IgD-negative memory B cell (primary cell): ENCODE data around the gene EBF4. TPM values are rescaled to one million over a fixed set of nuclear protein-coding genes. Genes with fewer than 3 reads are reported as not detected.
"Not testable (repeated sequence)": the region's sequence is repeated elsewhere in the genome, so short reads cannot be mapped to it uniquely, and the experiment has no call there.

ENCODE experiments used
- H3K27ac Mint-ChIP-seq, 3 donors: one replicate each; pipeline ENCODE4 v1.8.0; 2020 to 2022; ENCODE audit warnings: mild to moderate bottlenecking in 3 of 3, mixed read lengths in 3 of 3, moderate library complexity in 1 of 3
- H3K27me3 Mint-ChIP-seq: one replicate; pipeline ENCODE4 v1.8.0; 2021; ENCODE audit warnings: mixed read lengths
- H3K36me3 Mint-ChIP-seq: one replicate; pipeline ENCODE4 v1.8.0; 2020; ENCODE audit warnings: mild to moderate bottlenecking, mixed read lengths
- H3K4me1 Mint-ChIP-seq, 3 donors: one replicate each; pipeline ENCODE4 v1.8.0; 2020 to 2022; ENCODE audit warnings: mixed read lengths in 3 of 3, mild to moderate bottlenecking in 1 of 3
- H3K4me3 Mint-ChIP-seq, 4 donors: one replicate each; pipeline ENCODE4 v1.8.0; 2020 to 2022; ENCODE audit warnings: mild to moderate bottlenecking in 4 of 4, mixed read lengths in 4 of 4, moderate library complexity in 3 of 4
- H3K9me3 Mint-ChIP-seq, 3 donors: one replicate each; pipeline ENCODE4 v1.8.0; 2020 to 2021; ENCODE audit warnings: mixed read lengths in 3 of 3, mild to moderate bottlenecking in 1 of 3
- polyA plus RNA-seq: library from polyadenylated mRNA; unstranded; fragments of 300-500 nt; fragmentation: Illumina TruSeq; gene quantifications from one replicate; pipeline ENCODE4 v1.2.3, GENCODE V29; 2021

The EBF4 gene
- polyA plus RNA-seq, 1 donor from 2014 or later = 1.1 TPM

GRCh38 chr20:2691127-2691526 lies 1.5 kb upstream of the EBF4 start:
- Mint-ChIP-seq H3K4me3 (peak overlapping the region; percentile 75 to 97 (median 86)), H3K27ac (no peak overlapping the region), H3K9me3 (no peaks in the 10 kb centered on the region), H3K27me3 (peaks cover 53% of the 10 kb centered on the region), H3K4me1 (peaks cover 3 to 10% (median 8%) of the 10 kb centered on the region in 3 donors), H3K36me3 (no peaks in the 10 kb centered on the region)

- H3K36me3 Mint-ChIP-seq = no peaks in the 10 kb centered on the region
- H3K4me1 Mint-ChIP-seq = peaks cover 3 to 10% (median 8%) of the 10 kb centered on the region in 3 donors
- peaks cover 57% of the 10 kb centered on the region for H3K27me3 Mint-ChIP-seq
- H3K4me3 Mint-ChIP-seq = peak overlapping the region; percentile 85 to 97 (median 92)
- H3K27ac Mint-ChIP-seq = no peak overlapping the region
- H3K9me3 Mint-ChIP-seq = no peaks in the 10 kb centered on the region
These were observed 931 bp upstream of the EBF4 start for GRCh38 chr20:2691663-2692035.

GRCh38 chr20:2692886-2693285 lies 306 bp downstream of the EBF4 start:
- Mint-ChIP-seq H3K27ac (no peak overlapping the region), H3K9me3 (no peaks in the 10 kb centered on the region), H3K27me3 (peaks cover 52% of the 10 kb centered on the region), H3K4me3 (no peak overlapping the region), H3K4me1 (peaks cover 3 to 8% (median 8%) of the 10 kb centered on the region in 3 donors), H3K36me3 (no peaks in the 10 kb centered on the region)

- Mint-ChIP-seq H3K27me3 (peaks cover 48% of the 10 kb centered on the region), H3K4me3 (no peak overlapping the region)
These were observed 867 bp downstream of the EBF4 start for GRCh38 chr20:2693286-2694007.

GRCh38 chr20:2694008-2694471 lies 1.5 kb downstream of the EBF4 start:
- Mint-ChIP-seq H3K4me1 (peaks cover 3 to 8% (median 8%) of the 10 kb centered on the region in 3 donors), H3K27ac (no peak overlapping the region), H3K4me3 (peak overlapping the region in 1 of 4 donors; percentile 41), H3K27me3 (peaks cover 47% of the 10 kb centered on the region), H3K36me3 (peaks cover 2% of the 10 kb centered on the region), H3K9me3 (no peaks in the 10 kb centered on the region)

More at GRCh38 chr20:2693286-2694007, 867 bp downstream of the EBF4 start:
- no peaks in the 10 kb centered on the region for H3K36me3 Mint-ChIP-seq
- no peak overlapping the region for H3K27ac Mint-ChIP-seq
- no peaks in the 10 kb centered on the region for H3K9me3 Mint-ChIP-seq
- peaks cover 3 to 8% (median 8%) of the 10 kb centered on the region in 3 donors for H3K4me1 Mint-ChIP-seq

GRCh38 chr20:2694519-2694918 lies 1.9 kb downstream of the EBF4 start:
- Mint-ChIP-seq H3K27me3 (peaks cover 44% of the 10 kb centered on the region), H3K9me3 (no peaks in the 10 kb centered on the region), H3K27ac (no peak overlapping the region), H3K4me1 (peaks cover 3 to 8% (median 8%) of the 10 kb centered on the region in 3 donors), H3K4me3 (peak overlapping the region in 3 of 4 donors; percentile 41 to 82 (median 75)), H3K36me3 (peaks cover 2% of the 10 kb centered on the region)

- Mint-ChIP-seq H3K36me3 (peaks cover 2% of the 10 kb centered on the region), H3K27ac (no peak overlapping the region), H3K27me3 (peaks cover 42% of the 10 kb centered on the region), H3K4me3 (peak overlapping the region in 3 of 4 donors; percentile 42 to 82 (median 75)), H3K9me3 (no peaks in the 10 kb centered on the region), H3K4me1 (peaks cover 3 to 8% (median 8%) of the 10 kb centered on the region in 3 donors)
These were observed 2.8 kb downstream of the EBF4 start for GRCh38 chr20:2695206-2695983.

GRCh38 chr20:2695984-2696525 lies 3.5 kb downstream of the EBF4 start:
- not testable (repeated sequence) for H3K27ac Mint-ChIP-seq, H3K9me3 Mint-ChIP-seq, H3K4me1 Mint-ChIP-seq, H3K36me3 Mint-ChIP-seq
- H3K4me3 Mint-ChIP-seq = peak overlapping the region in 2 of 4 donors; percentile 66 to 75
- peaks cover 41% of the 10 kb centered on the region for H3K27me3 Mint-ChIP-seq

- Mint-ChIP-seq H3K4me3 (no peak overlapping the region), H3K27me3 (peaks cover 36% of the 10 kb centered on the region)
These were observed 4.1 kb downstream of the EBF4 start for GRCh38 chr20:2696646-2697045.

GRCh38 chr20:2697768-2698167 lies 5.2 kb downstream of the EBF4 start:
- no peak overlapping the region for H3K27ac Mint-ChIP-seq
- no peaks in the 10 kb centered on the region for H3K4me1 Mint-ChIP-seq

More at GRCh38 chr20:2696646-2697045, 4.1 kb downstream of the EBF4 start:
- peaks cover 2% of the 10 kb centered on the region for H3K36me3 Mint-ChIP-seq
- peaks cover 3 to 5% (median 4%) of the 10 kb centered on the region in 3 donors for H3K4me1 Mint-ChIP-seq
- H3K9me3 Mint-ChIP-seq = no peaks in the 10 kb centered on the region
- H3K27ac Mint-ChIP-seq = no peak overlapping the region

GRCh38 chr20:2698186-2698817 lies 5.7 kb downstream of the EBF4 start:
- Mint-ChIP-seq H3K36me3 (peaks cover 2% of the 10 kb centered on the region), H3K27ac (no peak overlapping the region), H3K9me3 (no peaks in the 10 kb centered on the region), H3K4me1 (no peaks in the 10 kb centered on the region), H3K27me3 (peaks cover 31% of the 10 kb centered on the region), H3K4me3 (no peak overlapping the region)

More at GRCh38 chr20:2697768-2698167, 5.2 kb downstream of the EBF4 start:
- Mint-ChIP-seq H3K27me3 (peaks cover 31% of the 10 kb centered on the region), H3K36me3 (peaks cover 2% of the 10 kb centered on the region), H3K9me3 (no peaks in the 10 kb centered on the region), H3K4me3 (no peak overlapping the region)

GRCh38 chr20:2698912-2699311 lies 6.3 kb downstream of the EBF4 start:
- Mint-ChIP-seq H3K27ac (no peak overlapping the region), H3K4me1 (no peaks in the 10 kb centered on the region), H3K9me3 (no peaks in the 10 kb centered on the region), H3K36me3 (peaks cover 2% of the 10 kb centered on the region), H3K27me3 (peaks cover 31% of the 10 kb centered on the region), H3K4me3 (no peak overlapping the region)

GRCh38 chr20:2699775-2700413 lies 7.3 kb downstream of the EBF4 start:
- H3K27me3 Mint-ChIP-seq = peaks cover 26% of the 10 kb centered on the region
- no peaks in the 10 kb centered on the region for H3K4me1 Mint-ChIP-seq
- no peaks in the 10 kb centered on the region for H3K9me3 Mint-ChIP-seq
- H3K4me3 Mint-ChIP-seq = peak overlapping the region in 1 of 4 donors; percentile 13
- H3K36me3 Mint-ChIP-seq = peaks cover 2% of the 10 kb centered on the region
- H3K27ac Mint-ChIP-seq = no peak overlapping the region

GRCh38 chr20:2700913-2701620 lies 8.5 kb downstream of the EBF4 start:
- H3K9me3 Mint-ChIP-seq = no peaks in the 10 kb centered on the region
- H3K36me3 Mint-ChIP-seq = peaks cover 2% of the 10 kb centered on the region
- no peak overlapping the region for H3K4me3 Mint-ChIP-seq
- H3K4me1 Mint-ChIP-seq = no peaks in the 10 kb centered on the region
- H3K27me3 Mint-ChIP-seq = peaks cover 18% of the 10 kb centered on the region
- no peak overlapping the region for H3K27ac Mint-ChIP-seq
